CD14-positive monocyte (primary cell): ENCODE measurements around the gene SUPT16H. TPM values are rescaled to one million over a fixed set of nuclear protein-coding genes. Genes with fewer than 3 reads are reported as not detected.

Experiments used
- DNase-seq, 3 donors: peaks; one replicate each; pipeline ENCODE4 v3.0.0-alpha.2; 2011 to 2022
- H2AFZ ChIP-seq: 2 replicates; pipeline ENCODE4 v1.6.0; 2012; ENCODE audit warnings: mild to moderate bottlenecking, low read depth, low read length, inconsistent platforms; ENCODE audit not compliant: insufficient read depth, poor library complexity, severe bottlenecking
- H3K27ac ChIP-seq, 2 donors: 1 replicate in 1 of 2; 2 replicates in 1 of 2; pipeline ENCODE4 v1.5.1; 2012 to 2013; ENCODE audit warnings: low read length in 2 of 2, control low read depth in 1 of 2, inconsistent platforms in 1 of 2, low read depth in 1 of 2, mild to moderate bottlenecking in 1 of 2
- H3K27me3 ChIP-seq, 2 donors: one replicate each; pipeline versions ENCODE4 v1.6.0 to v1.6.1; 2011 to 2013; ENCODE audit warnings: low read length in 2 of 2; ENCODE audit not compliant: control insufficient read depth in 2 of 2, insufficient read depth in 2 of 2
- H3K36me3 ChIP-seq, 2 donors: replicated peaks in 1 of 2; 1 replicate in 1 of 2; 2 replicates in 1 of 2; pipeline versions ENCODE4 v1.5.1 to v1.6.1; 2012 to 2013; ENCODE audit warnings: low read length in 2 of 2, control low read depth in 1 of 2, inconsistent platforms in 1 of 2, mild to moderate bottlenecking in 1 of 2; ENCODE audit not compliant: insufficient read depth in 2 of 2, control insufficient read depth in 1 of 2
- H3K4me1 ChIP-seq, 2 donors: 1 replicate in 1 of 2; 2 replicates in 1 of 2; pipeline versions ENCODE4 v1.5.1 to v1.6.1; 2012 to 2013; ENCODE audit warnings: low read length in 2 of 2, control low read depth in 1 of 2, inconsistent platforms in 1 of 2, mild to moderate bottlenecking in 1 of 2, moderate library complexity in 1 of 2; ENCODE audit not compliant: insufficient read depth in 2 of 2, control insufficient read depth in 1 of 2
- H3K4me2 ChIP-seq: replicated peaks from 2 replicates; pipeline ENCODE3; 2012; ENCODE audit warnings: low read length, moderate library complexity, mild to moderate bottlenecking; ENCODE audit not compliant: poor library complexity, severe bottlenecking; ENCODE audit errors: extremely low read depth
- H3K4me3 ChIP-seq, 3 experiments: fragments of 200-600 bp in 1 of 3; sonication (generic) in 1 of 3; replicated peaks in 1 of 3; 1 replicate in 2 of 3; 2 replicates in 1 of 3; pipeline ENCODE4 v1.5.1; 2011 to 2013; ENCODE audit warnings: low read length in 3 of 3, mild to moderate bottlenecking in 3 of 3, control low read depth in 2 of 3, low read depth in 2 of 3, inconsistent platforms in 1 of 3, moderate library complexity in 1 of 3
- H3K79me2 ChIP-seq: 2 replicates; pipeline ENCODE4 v1.6.0; 2012; ENCODE audit warnings: mild to moderate bottlenecking, control low read depth, inconsistent platforms, low read length, moderate library complexity; ENCODE audit not compliant: insufficient read depth
- H3K9ac ChIP-seq: 2 replicates; pipeline ENCODE4 v1.6.0; 2017; ENCODE audit warnings: low read length, mild to moderate bottlenecking; ENCODE audit not compliant: insufficient read depth, poor library complexity, severe bottlenecking
- H3K9me3 ChIP-seq, 2 donors: replicated peaks in 1 of 2; 1 replicate in 1 of 2; 2 replicates in 1 of 2; pipeline versions ENCODE4 v1.5.1 to v1.6.1; 2012 to 2013; ENCODE audit warnings: low read length in 2 of 2, control low read depth in 1 of 2; ENCODE audit not compliant: control insufficient read depth in 1 of 2, insufficient read depth in 1 of 2
- H4K20me1 ChIP-seq: 2 replicates; pipeline ENCODE4 v1.6.0; 2012; ENCODE audit warnings: mild to moderate bottlenecking, low read length, control low read depth, moderate library complexity; ENCODE audit not compliant: insufficient read depth
- H3K27ac Mint-ChIP-seq, 7 donors: one replicate each; pipeline ENCODE4 v1.8.0; 2020; ENCODE audit warnings: mild to moderate bottlenecking in 7 of 7, mixed read lengths in 7 of 7, moderate library complexity in 6 of 7, inconsistent platforms in 2 of 7
- H3K27me3 Mint-ChIP-seq, 3 donors: one replicate each; pipeline ENCODE4 v1.8.0; 2021 to 2022; ENCODE audit warnings: low read depth in 3 of 3, mild to moderate bottlenecking in 3 of 3, mixed read lengths in 3 of 3, moderate library complexity in 3 of 3, inconsistent platforms in 1 of 3
- H3K36me3 Mint-ChIP-seq, 2 donors: one replicate each; pipeline ENCODE4 v1.8.0; 2020; ENCODE audit warnings: mixed read lengths in 2 of 2, inconsistent platforms in 1 of 2, mild to moderate bottlenecking in 1 of 2
- H3K4me1 Mint-ChIP-seq: one replicate; pipeline ENCODE4 v1.8.0; 2020; ENCODE audit warnings: mild to moderate bottlenecking, mixed read lengths
- H3K4me3 Mint-ChIP-seq, 2 donors: one replicate each; pipeline ENCODE4 v1.8.0; 2020; ENCODE audit warnings: mild to moderate bottlenecking in 2 of 2, mixed read lengths in 2 of 2, moderate library complexity in 1 of 2
- H3K9me3 Mint-ChIP-seq, 7 donors: one replicate each; pipeline ENCODE4 v1.8.0; 2020 to 2022; ENCODE audit warnings: mixed read lengths in 7 of 7, mild to moderate bottlenecking in 6 of 7, moderate library complexity in 6 of 7, inconsistent platforms in 2 of 7
- WGBS: methylation state at CpG from one replicate; pipeline ENCODE4 v1.1.5; 2013; ENCODE audit warnings: missing lambda C conversion rate; ENCODE audit not compliant: insufficient coverage; 5-methylcytosine and 5-hydroxymethylcytosine counted together
- intact Hi-C, 2 donors: fragments of 100-400 bp; cut with micrococcal nuclease; formaldehyde crosslinking; loops; one replicate each; pipeline versions ENCODE4 v1.15.0 to v1.15.1; 2023
- polyA plus RNA-seq, 3 donors: library from polyadenylated mRNA; depleted of rRNA in 1 of 3; unstranded in 2 of 3; stranded (reverse) in 1 of 3; fragments of 300-500 nt in 2 of 3; fragments of >200 nt in 1 of 3; fragmentation: Illumina TruSeq in 2 of 3; gene quantifications; 1 replicate in 2 of 3; 2 replicates in 1 of 3; pipeline ENCODE4 v1.2.3, GENCODE V29; 2012 to 2021
- TF ChIP-seq, protein P1 (sequence below): fragments of 200-600 bp; IDR thresholded peaks from one replicate; pipeline ENCODE4 v1.8.0; 2022; ENCODE audit warnings: antibody characterized with exemption, mild to moderate bottlenecking

SUPT16H gene
- polyA plus RNA-seq, 3 donors, result 15.7 to 37.3 (median 26.6) TPM

DNA sequence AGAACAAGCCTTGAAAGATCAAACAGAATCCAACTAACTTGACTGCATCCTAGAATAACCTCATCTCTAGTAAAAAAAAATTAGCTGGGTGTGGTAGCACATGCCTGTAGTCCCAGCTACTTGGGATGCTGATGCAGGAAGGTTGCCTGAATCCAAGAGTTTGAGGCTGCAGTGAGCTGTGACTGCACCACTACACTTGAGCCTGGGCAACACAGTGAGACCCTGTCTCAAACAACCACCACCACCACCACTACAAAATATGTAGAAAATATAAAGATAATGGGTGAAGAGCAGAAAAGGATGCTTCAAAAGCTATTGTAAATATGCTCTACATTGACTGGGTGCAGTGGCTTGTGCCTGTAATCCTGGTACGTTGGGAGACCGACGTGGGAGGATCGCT lies 27.3 kb downstream of the SUPT16H start:
- Histone ChIP-seq H3K27me3 (no peaks in the 10 kb centered on the region), H3K9me3 (no peaks in the 10 kb centered on the region), H3K27ac (peak overlapping the region in 1 of 2 donors; percentile 29), H2AFZ (no peak overlapping the region), H3K4me2 (no peak overlapping the region), H3K36me3 (peaks cover 76 to 92% of the 10 kb centered on the region in 2 donors), H3K4me3 (no peak overlapping the region), H3K4me1 (peaks cover 9 to 14% of the 10 kb centered on the region in 2 donors), H4K20me1 (no peaks in the 10 kb centered on the region), H3K9ac (no peak overlapping the region), H3K79me2 (no peaks in the 10 kb centered on the region)
- TF ChIP-seq, protein P1, sequence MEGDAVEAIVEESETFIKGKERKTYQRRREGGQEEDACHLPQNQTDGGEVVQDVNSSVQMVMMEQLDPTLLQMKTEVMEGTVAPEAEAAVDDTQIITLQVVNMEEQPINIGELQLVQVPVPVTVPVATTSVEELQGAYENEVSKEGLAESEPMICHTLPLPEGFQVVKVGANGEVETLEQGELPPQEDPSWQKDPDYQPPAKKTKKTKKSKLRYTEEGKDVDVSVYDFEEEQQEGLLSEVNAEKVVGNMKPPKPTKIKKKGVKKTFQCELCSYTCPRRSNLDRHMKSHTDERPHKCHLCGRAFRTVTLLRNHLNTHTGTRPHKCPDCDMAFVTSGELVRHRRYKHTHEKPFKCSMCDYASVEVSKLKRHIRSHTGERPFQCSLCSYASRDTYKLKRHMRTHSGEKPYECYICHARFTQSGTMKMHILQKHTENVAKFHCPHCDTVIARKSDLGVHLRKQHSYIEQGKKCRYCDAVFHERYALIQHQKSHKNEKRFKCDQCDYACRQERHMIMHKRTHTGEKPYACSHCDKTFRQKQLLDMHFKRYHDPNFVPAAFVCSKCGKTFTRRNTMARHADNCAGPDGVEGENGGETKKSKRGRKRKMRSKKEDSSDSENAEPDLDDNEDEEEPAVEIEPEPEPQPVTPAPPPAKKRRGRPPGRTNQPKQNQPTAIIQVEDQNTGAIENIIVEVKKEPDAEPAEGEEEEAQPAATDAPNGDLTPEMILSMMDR, result no peak
- WGBS, result 100% methylated on average over 4 of the region's 4 CpGs
- H3K9me3 Mint-ChIP-seq, result peaks cover 0 to 2% (median 0%) of the 10 kb centered on the region in 7 donors
- H3K4me3 Mint-ChIP-seq, result no peak overlapping the region
- no peak for DNase-seq
- intact Hi-C loops, result no loop called here
- H3K36me3 Mint-ChIP-seq, result peaks cover 87 to 91% of the 10 kb centered on the region in 2 donors
- peaks cover 13% of the 10 kb centered on the region for H3K4me1 Mint-ChIP-seq
- no peak overlapping the region for H3K27ac Mint-ChIP-seq
- H3K27me3 Mint-ChIP-seq, result peaks cover 0 to 2% (median 0%) of the 10 kb centered on the region in 3 donors

DNA sequence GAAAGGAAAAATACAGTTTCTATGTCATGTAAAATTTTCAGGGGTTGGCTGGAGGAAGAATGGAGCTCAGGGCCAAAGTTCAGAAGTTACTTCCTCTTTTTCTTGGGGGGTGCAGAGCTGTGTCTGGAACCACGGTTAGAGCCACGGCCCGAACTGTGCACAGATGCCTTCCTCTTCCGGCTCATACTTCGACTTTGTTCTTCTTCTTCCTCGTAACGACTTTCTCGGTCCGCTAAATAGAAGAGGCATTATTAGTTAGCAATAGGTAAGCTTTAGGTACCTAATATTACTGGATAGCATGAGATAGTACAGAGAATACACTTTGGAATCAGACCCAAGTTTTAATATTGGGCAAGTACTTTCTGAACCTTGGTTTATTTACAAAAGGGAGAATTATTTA lies 31.2 kb downstream of the SUPT16H start:
- peaks cover 2 to 3% (median 2%) of the 10 kb centered on the region in 3 donors for H3K27me3 Mint-ChIP-seq
- intact Hi-C loops, result no loop called here
- Histone ChIP-seq H3K9me3 (no peaks in the 10 kb centered on the region), H3K27me3 (no peaks in the 10 kb centered on the region), H2AFZ (peak overlapping the region; percentile 74), H3K4me2 (peak overlapping the region; percentile 51), H4K20me1 (no peaks in the 10 kb centered on the region), H3K4me1 (peaks cover 9 to 16% of the 10 kb centered on the region in 2 donors), H3K27ac (peak overlapping the region; percentile 73 to 76), H3K9ac (no peak overlapping the region), H3K36me3 (peaks cover 54 to 64% of the 10 kb centered on the region in 2 donors), H3K79me2 (no peaks in the 10 kb centered on the region), H3K4me3 (peak overlapping the region in 1 of 3 experiments; percentile 54)
- H3K36me3 Mint-ChIP-seq, result peaks cover 64 to 68% of the 10 kb centered on the region in 2 donors
- peaks cover 0 to 2% (median 0%) of the 10 kb centered on the region in 7 donors for H3K9me3 Mint-ChIP-seq
- H3K27ac Mint-ChIP-seq, result peak overlapping the region; percentile 87 to 97 (median 94)
- WGBS, result 0% methylated on average over 3 of the region's 9 CpGs
- peaks cover 13% of the 10 kb centered on the region for H3K4me1 Mint-ChIP-seq
- DNase-seq, result peak; percentile 64 to 82 (median 79)
- peak overlapping the region; percentile 60 to 71 for H3K4me3 Mint-ChIP-seq
- TF ChIP-seq, protein P1, result no peak
